NB4 (cell line): ENCODE results near the gene TNFSF11.

Experiments used
- DNase-seq: peaks from one replicate; pipeline ENCODE4 v3.0.0; 2010; ENCODE audit warnings: low read depth
- H3K4me3 ChIP-seq: one replicate; pipeline ENCODE4 v1.5.1; 2011; ENCODE audit warnings: mild to moderate bottlenecking, low read depth, low read length, moderate library complexity
- MYC ChIP-seq: IDR thresholded peaks from 2 replicates; pipeline ENCODE4 v1.6.1; 2011; ENCODE audit warnings: low read depth, low read length
- POLR2A ChIP-seq: IDR thresholded peaks from 2 replicates; pipeline ENCODE4 v1.6.1; 2011; ENCODE audit warnings: mild to moderate bottlenecking; ENCODE audit not compliant: insufficient read length; ENCODE audit errors: extremely low read depth
- TF ChIP-seq, protein P1 (sequence below): IDR thresholded peaks from one replicate; pipeline ENCODE4 v1.5.1; 2012; ENCODE audit warnings: low read depth, low read length
- TF ChIP-seq, protein P2 (sequence below): IDR thresholded peaks from 2 replicates; pipeline ENCODE4 v1.6.1; 2011; ENCODE audit warnings: low read depth, low read length

The TNFSF11 gene

DNA sequence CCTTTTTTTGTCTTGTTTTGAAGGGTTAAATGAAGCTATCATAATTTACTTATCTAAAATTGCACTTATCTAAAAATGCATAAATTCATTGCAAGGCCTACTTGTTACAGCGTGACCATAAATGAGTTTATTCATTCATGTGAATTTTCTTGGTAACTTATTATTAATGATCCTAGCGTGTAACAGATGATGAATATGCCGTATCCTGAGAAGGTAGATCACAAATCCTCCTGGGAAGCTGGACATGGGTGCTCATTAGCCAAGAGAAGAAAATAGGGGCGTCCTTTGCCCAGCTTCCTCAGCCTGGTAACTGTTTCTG lies 21.3 kb downstream of the TNFSF11 start:
- no peak overlapping the region for H3K4me3 ChIP-seq
- no peak for DNase-seq
- TF ChIP-seq, protein P1, sequence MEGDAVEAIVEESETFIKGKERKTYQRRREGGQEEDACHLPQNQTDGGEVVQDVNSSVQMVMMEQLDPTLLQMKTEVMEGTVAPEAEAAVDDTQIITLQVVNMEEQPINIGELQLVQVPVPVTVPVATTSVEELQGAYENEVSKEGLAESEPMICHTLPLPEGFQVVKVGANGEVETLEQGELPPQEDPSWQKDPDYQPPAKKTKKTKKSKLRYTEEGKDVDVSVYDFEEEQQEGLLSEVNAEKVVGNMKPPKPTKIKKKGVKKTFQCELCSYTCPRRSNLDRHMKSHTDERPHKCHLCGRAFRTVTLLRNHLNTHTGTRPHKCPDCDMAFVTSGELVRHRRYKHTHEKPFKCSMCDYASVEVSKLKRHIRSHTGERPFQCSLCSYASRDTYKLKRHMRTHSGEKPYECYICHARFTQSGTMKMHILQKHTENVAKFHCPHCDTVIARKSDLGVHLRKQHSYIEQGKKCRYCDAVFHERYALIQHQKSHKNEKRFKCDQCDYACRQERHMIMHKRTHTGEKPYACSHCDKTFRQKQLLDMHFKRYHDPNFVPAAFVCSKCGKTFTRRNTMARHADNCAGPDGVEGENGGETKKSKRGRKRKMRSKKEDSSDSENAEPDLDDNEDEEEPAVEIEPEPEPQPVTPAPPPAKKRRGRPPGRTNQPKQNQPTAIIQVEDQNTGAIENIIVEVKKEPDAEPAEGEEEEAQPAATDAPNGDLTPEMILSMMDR = no peak
- no peak for TF ChIP-seq MYC
- TF ChIP-seq POLR2A = no peak
- TF ChIP-seq, protein P2, sequence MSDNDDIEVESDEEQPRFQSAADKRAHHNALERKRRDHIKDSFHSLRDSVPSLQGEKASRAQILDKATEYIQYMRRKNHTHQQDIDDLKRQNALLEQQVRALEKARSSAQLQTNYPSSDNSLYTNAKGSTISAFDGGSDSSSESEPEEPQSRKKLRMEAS = no peak

DNA sequence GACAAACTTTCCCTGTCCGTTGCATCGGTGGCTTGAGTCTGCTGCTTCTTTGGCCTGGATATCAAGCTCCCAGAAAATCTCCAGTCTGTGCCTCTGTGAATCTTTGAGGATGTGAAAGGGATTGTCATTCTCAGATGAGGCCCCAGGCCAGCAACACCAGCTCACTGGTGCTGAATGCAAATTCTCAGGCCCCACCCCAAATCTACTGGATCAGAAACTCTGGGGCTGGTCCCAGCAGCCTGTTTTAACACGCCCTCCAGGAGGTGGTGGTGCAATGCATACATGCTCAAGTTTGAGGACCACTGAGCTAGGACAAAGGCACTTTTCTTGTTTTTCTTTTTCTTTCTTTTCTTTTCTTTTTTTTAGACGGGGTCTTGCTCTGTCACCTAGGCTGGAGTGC lies 23.6 kb downstream of the TNFSF11 start:
- no peak for DNase-seq
- TF ChIP-seq, protein P2 = no peak
- TF ChIP-seq POLR2A (no peak), MYC (no peak)
- TF ChIP-seq, protein P1 = no peak
- H3K4me3 ChIP-seq = no peak overlapping the region

DNA sequence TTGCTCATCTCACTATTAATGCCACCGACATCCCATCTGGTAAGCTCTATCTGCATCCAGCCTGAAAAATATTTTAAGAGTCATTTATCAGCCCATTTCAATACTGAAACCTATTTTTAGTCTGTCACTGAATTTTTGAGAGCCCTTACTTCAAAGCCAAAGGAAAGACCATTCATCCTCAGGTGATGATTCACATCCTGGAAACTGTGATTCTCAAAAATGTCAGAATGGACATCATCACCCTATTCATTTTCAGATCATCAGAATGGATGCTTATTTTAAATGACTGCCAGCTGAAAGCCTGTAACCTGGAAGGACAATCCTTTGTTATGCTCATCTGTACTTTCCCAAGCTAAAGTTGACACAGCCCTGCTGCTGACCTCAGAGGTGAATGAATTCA lies 27.0 kb downstream of the TNFSF11 start:
- no peak for DNase-seq
- H3K4me3 ChIP-seq = no peak overlapping the region
- TF ChIP-seq, protein P2 = no peak
- TF ChIP-seq, protein P1 = no peak
- no peak for TF ChIP-seq POLR2A
- TF ChIP-seq MYC = no peak

DNA sequence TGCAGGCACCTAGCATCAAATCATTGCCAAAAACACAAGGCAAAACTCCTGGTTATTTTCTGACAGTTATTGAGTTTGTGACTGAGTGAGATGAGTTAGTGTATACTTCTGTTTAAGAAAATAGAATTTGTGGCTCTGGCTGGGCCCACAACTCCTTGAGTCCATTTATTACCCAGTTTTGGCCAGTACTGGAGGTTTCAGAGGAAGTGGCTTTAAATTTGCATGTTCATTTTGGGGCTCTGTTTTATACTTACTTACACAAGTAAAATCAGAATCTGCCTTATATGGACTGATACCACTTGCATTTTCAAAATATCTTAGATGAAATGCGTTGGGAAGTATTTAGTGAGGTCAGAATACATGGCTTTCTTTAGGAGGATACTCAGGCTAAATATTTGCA lies 29.0 kb downstream of the TNFSF11 start:
- TF ChIP-seq, protein P1 = no peak
- TF ChIP-seq MYC (no peak), POLR2A (no peak)
- TF ChIP-seq, protein P2 = no peak
- no peak for DNase-seq
- no peak overlapping the region for H3K4me3 ChIP-seq

DNA sequence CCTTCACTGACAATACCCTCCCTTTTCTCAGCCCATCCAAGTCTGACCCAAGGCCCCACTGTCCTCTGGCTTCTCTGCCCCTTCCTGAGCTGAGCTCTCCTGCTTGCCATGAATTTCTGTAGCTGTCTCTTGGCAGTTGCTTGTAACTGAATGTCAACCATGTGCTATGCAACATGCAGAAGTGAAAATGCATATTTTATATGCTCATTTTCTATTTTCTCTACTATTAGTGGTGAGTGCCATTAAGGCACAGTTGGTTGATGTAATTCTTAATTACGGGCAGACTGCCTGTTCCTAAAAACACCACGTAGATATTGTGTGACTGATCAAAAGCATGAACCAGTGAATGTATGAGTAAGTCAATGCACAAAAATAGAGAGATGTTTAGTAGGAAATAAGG lies 29.6 kb downstream of the TNFSF11 start:
- no peak for DNase-seq
- H3K4me3 ChIP-seq = no peak overlapping the region
- TF ChIP-seq POLR2A (no peak), MYC (no peak)
- TF ChIP-seq, protein P1 = no peak
- TF ChIP-seq, protein P2 = no peak

DNA sequence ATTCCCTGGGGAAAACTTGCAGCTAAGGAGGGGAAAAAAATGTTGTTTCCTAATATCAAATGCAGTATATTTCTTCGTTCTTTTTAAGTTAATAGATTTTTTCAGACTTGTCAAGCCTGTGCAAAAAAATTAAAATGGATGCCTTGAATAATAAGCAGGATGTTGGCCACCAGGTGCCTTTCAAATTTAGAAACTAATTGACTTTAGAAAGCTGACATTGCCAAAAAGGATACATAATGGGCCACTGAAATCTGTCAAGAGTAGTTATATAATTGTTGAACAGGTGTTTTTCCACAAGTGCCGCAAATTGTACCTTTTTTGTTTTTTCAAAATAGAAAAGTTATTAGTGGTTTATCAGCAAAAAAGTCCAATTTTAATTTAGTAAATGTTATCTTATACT lies 33.6 kb downstream of the TNFSF11 start:
- DNase-seq = no peak
- TF ChIP-seq, protein P2 = no peak
- TF ChIP-seq POLR2A (no peak), MYC (no peak)
- TF ChIP-seq, protein P1 = no peak
- no peak overlapping the region for H3K4me3 ChIP-seq
